GM03348 (cell line): Measurements from ENCODE around the gene GSN.

Source experiments
- DNase-seq: peaks from one replicate; pipeline ENCODE4 v3.0.0; 2012; ENCODE audit warnings: low spot score

The GSN gene

DNA sequence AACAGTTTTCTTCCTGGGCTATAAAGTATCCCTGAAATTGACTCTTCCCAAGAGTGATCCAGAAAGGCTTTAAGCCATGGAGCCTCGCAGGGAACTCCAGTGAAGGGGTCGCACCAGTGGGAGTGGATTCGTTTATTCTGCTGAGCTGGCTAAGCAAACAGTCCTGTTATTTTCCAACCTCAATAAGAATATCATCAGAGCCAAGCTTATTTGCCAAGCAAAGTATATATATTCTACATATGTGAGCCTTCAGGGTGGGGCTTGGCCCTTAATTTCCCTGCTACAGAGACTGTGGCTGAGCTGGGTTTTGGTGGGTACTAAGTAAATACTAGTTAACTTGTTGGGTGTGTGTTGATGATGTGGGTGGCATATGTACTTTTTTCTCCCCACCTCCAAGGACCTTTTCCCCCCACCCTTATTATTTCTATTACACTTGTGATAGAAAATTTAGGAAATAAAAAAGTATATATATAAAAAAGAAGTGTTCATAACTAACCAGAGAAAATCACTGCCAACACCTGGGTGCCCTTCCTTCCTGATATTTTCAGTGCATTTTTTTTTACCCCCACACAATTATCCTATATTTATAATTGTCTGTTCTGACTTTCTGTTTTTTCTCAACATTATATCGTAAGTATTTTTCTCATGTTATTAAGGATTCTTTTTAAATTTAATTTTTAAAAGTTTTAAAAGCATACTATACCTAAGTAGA is 5.3 kb downstream of the GSN start:
- DNase-seq = no peak

DNA sequence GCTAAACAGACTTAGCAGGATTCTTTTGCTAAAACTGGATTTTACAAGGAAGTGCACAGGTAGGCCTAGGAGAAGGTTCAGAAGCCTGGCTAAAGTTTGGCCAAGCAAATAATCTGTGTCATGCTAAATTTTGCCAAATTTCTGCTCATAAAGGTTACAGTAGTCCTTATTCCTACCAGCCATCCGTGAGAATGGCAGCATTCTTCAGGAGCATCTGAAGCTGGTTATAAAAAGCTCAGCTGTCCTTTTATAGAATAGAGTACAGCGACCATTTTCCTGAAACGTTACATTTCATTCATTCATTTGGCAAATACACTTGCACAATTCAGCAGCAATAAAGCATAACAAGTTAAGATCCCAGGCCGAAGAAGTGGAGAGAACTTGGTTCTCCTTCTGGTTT is 6.9 kb downstream of the GSN start:
- DNase-seq = no peak

DNA sequence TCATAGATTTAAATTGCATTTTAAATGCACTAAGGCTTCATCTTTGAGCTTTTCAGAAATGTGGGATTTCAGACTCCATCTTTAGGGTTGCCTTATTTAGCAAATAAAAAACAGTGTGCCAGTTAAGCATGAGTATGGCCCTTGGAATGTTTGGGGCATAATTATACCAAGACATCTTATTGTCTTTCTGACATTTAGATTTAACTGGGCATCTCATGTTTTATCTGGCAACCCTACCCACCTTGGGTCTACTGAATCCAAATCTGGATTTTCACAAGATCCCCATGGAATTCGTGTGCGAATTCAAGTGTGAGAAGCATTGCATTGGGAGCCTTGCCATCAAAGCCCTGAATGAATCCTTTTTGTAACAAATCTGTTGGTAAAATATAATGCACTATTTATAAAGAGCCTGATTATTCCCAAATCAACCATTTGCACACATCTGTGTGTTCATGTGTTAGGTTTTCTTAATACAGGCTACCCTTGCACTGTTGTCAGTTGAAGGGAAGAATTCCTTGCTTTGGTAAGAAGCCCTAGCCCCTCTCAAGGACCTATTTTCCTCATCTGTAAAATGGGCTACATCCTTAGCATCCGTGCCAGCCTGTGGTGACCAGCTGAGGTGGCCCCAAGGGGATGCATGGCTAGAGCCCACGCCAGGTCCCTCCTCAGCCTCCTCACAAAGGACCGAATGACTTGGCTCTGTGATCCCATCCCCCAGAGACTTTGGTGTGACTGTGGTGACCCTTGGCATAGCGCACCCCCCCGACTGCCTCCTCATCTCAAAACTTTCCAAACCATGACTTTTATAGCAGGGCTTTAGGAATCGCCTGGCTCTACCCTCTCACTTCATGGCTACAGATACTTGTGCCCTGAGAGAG is 8.1 kb downstream of the GSN start:
- DNase-seq = no peak

DNA sequence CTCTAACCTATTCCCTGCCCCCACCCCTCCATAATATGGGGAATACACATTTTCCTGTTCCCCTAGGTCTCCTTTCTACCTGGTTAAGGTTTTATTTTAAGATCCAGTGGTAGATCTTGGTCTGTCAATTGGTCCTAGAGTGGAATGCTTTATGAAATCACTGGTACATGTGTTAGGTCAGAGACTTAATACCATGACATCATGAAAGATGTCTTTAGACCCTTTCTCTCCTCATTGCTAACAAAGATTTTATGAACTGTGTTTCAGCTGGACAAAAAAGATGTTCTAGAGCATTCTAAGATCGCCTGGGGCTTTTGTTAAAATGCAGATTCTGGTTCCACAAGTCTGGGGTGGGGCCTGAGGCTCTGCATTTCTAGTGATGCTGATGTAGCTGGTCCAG is 9.1 kb downstream of the GSN start:
- no peak for DNase-seq

DNA sequence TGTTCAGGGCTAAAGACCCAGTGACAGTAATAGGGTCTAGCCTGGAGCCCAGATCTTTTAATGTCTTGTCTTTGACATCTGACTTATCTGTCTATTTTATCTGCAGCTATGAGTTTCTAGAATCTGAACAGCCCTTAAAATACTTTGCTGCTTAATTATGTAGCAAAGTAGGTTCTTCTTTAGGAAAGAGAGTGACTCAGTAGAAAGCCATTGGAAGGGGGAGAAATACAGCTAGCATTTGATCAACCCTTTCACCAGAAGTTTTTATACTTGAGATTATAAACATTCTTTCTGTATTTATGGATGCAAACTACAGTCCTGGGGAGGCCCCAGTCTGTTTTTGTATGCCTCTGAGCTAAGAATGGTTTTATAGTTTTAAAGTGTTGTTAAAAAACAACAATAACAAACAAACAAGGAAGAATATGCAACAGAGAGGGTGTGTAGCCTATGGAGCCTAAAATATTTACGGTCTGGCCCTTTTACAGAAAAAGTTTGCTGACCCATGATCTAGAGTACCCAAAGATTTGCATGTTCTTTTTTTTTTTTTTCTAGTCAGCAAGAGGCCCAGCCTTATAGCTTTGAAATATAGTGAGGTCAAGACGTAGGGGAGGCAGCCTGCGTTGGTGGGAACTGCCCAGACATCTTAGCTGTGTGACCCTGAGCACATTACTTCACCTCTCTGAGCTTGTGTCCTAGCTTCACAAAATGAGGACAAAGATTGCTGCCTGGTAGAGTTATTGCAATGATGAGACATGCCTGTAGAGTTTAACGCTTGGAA is 9.7 kb downstream of the GSN start:
- peak; percentile 29 for DNase-seq

DNA sequence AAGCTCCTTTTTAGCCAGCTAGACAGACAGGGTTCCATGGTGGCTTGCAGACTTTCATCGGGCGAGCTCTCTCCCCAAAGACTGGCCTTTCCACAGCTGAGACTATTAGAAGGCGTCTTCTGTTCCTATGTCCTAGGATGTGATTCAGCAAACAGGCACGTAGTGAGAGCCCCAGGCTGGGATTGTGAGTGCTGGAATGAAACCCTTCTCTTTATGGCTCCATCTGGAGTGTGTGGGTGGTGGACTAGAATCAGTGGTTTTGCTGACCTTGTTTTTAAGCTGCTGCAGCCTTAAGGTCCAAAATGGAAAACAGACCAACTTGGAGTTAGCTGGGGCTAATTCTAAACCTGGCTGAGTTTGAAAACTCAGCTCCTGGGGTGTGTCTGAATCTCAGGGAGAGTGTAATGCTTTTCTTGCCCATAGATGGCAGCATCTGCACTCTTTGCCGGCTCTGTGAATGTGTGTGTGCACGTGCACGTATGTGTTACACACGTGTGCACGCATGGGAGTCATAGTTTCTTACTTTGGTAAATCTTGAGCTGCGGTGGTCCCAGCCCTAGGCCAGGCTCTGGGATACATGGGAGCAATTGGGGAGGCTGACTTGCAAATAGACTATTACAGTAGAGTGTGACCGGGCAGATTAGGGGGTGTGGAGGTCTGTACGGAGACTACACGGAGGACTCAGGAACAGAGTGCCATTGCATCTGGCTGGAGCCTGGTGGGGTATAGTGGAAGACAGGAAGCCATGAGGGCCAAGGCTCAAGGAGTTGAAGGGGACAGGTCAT is 10.7 kb downstream of the GSN start:
- peak; percentile 84 for DNase-seq

DNA sequence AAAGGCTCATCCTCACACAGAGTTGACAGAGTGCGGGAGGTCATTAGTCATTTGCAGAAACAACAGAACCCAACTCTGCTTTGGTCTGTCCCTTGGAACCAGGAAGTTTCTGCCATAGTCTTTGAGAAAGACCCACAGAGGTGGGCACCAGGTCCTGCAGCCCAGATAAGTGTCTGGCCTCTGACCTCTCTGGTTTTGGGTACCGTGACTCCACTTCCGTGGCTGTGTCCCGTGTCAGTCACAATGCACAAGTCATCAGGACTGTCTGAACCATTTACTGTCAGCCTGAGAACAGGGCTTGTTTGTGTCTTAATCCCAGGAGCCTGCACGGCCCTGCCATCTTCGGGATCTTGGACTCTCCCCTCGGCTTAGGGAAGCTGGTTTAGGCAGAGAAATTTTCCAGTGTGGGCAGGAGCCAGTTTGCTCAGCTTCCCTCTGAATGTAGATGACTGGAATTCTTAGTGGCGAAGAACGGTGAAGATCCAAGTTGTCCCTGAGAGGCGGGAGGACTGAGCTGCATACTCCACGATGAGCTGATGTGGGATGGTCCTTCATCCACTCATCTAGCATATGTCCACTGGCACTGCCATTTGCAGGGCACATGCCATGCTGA is 11.9 kb downstream of the GSN start:
- DNase-seq = no peak

DNA sequence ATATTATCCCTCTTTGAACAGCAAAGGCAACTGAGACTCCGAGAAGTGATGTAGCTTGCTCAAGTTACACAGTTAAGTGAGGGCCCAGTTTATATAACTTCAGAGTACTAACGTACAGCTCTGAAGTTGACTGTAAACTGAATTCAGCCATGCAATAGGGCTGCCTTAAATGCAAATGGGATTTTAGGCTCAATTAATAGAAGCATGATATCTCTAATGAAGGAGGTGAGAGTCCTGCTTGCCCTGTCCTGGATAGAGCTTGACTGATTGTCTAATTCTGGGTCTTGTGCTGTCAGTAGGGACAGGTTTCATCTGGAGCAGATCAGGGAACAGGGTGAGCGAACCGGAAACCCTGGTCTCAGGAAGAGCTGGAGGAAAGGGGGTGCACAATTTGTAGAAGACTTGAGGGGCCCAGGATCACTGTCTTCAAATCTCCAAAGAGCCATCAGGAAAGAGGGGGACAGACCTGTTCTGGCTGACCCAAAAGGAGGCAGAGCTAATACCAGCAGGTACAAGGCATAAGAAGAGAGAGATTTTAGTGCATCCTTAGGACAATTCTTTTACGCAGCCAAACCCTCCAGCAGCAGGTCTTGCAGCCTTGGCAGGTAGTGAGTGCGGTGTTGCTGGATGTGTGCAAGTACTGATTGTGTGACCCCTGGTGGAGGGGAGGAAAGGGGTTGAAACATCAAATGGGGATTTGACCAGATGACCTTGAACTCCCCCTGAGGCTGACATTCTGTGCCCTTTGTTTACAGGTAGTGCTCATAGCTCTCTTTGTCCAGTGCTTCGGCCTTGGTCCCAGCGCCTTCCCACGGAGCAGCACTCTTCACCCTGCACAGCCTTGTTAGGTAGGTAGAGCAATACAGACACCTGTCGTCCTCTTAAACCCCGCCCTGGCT is 13.0 kb downstream of the GSN start:
- DNase-seq = no peak

DNA sequence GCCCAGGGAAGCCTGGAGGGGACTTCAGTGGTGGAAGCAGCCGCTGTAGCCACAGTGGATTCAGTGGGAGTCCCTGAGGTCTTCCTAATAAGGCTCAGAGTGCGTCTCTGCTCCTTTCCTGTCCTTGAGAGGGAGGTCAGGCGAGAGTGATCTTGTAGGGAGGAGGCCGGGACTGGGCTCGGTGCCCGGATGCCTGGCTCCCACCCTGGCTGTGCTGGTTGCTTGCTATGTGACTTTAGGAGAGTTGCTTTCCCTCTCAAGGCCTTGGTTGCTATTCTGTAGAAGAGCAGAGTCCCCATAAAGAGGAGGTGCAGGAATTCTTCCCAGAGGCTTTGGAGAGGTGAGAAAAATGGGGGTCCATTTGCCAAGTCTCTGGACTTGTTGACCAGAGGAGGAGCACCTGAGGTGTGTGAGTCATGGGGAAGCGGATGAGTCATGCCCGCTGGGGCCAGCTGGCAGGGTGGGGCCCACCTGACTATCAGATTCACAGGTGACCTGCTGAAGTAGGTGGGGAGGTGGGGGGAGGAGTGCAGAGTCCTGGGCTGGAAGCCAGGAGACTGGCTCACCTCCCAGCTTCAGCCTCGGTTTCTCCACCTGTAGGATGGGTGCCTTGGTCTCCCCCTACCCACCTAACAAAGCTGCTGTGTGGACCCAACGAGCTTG is 13.8 kb downstream of the GSN start:
- DNase-seq = peak; percentile 34

DNA sequence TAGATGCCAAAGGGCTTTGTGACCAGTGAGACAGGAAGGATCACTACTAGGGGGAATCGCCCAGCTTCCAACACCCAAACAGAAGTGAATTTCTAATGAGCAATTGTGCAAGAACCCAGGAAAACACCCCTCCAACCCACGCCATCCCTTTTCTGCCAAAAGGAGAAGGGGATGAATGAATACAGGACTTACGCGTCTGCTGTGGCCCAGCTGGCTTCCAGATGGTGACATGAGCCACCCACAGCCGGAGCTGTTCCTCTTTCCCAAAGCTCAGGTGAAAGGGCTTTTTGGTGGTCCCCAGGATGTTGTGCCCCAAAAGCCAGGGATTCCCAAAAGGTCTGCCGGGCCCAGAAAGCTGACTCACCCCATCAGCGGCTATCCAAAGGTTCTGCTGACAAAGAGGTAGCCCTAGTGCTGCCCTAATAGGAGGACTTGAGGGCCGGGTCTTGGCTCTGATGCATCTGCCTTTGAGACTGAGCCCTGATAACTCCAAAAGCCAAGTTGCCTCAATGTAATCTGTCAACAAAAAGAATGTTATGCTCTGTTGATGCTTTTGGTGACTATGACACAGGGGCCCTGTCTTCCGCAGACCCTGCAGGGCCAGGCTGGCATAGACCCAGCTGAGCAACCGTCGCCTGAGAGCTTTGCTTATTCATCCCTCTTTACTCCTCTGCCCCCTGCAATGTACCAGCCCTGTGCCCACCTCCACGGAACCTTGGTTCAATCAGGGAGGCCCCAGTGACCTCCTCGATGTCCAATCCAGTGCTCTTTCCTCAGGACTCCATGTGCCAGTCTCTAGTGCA is 14.5 kb downstream of the GSN start:
- peak; percentile 83 for DNase-seq

DNA sequence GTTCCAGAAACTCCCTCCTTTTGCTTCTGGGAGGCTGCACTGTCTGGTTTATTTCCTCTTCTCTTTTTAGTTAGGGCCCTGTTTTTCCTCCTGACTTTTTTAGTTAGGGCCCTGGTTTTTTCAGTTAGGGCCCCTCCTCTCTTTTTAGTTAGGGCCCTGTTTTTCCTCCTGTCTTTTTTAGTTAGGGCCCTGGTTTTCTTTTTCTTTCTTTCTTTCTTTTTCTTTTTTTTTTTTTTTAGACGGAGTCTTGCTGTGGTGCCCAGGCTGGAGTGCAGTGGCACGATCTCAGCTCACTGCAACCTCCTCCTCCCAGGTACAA is 15.1 kb downstream of the GSN start:
- no peak for DNase-seq

DNA sequence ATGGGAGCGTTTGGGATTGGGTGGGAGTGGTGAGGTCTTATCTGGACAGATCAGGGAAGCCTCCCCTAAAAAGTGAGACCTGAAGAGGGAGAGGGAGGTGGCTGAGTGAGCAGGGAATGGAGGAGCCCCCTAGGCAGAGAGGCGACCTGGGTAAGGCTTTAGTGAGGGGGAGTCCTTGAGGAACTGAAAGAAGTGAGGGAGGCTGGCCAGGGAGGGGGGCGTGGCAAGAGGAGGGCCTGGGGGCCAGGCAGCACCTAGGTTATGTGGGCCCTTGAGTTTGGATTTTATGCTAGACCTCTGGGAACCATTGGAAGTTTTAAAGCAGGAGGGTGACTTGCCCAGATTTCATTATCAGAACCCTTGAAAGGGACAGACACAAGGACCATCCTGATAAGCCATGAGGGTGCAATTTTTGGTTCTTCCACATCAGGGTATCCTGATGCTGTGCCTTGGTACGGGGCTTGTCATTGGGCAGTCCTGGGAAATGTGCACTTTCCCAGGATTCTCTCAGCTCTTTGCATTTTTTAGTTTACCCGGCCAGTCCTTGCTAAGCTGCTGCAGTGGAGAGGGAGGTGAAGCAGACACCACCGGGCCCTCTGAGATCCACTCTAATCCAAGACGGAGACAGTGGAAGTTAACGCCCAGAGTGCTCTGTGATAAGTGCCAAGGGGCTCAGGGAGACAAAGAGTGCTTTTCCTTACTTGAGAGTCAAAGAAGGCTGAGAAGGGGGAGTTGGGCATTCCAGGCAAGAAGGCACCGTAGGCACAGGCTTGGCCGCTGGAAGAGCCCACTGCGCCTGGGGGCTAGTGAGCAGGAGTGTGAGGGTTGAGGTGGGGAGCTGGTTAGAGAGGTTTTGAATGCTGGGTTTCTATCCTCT is 16.1 kb downstream of the GSN start:
- no peak for DNase-seq

DNA sequence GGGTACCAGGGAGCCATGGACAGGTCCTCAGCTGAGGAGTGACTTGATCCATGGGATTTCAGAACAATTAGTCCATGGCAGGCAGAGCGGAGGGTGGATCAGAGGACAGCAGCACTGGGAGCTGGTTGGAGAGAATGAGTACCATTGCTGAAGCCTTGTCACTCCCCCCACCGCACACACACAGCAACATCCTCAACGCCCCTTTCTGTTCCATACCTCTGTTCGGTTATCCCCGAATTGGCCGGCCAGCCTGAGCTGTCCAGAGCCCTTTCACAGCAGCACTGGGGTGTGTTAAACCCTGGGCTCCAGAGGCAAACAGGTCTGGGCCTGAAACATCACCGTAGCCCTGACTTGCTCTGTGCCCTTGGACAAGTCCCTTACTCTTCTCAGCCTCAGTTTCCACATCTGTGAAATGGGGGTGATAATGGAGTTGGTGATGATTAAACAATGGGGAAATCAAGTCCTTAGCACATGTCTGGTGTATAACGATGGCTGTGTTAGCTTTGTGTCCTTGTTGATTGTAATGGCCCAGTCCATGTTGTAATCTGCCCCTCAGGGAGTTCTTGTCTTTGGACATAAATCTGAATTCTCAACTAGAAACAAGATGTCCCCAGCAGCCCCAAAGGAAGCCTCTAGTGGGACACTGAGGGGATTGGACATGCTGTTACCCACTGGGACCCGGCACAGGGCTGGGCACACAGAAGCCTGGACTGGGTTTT is 16.9 kb downstream of the GSN start:
- no peak for DNase-seq

DNA sequence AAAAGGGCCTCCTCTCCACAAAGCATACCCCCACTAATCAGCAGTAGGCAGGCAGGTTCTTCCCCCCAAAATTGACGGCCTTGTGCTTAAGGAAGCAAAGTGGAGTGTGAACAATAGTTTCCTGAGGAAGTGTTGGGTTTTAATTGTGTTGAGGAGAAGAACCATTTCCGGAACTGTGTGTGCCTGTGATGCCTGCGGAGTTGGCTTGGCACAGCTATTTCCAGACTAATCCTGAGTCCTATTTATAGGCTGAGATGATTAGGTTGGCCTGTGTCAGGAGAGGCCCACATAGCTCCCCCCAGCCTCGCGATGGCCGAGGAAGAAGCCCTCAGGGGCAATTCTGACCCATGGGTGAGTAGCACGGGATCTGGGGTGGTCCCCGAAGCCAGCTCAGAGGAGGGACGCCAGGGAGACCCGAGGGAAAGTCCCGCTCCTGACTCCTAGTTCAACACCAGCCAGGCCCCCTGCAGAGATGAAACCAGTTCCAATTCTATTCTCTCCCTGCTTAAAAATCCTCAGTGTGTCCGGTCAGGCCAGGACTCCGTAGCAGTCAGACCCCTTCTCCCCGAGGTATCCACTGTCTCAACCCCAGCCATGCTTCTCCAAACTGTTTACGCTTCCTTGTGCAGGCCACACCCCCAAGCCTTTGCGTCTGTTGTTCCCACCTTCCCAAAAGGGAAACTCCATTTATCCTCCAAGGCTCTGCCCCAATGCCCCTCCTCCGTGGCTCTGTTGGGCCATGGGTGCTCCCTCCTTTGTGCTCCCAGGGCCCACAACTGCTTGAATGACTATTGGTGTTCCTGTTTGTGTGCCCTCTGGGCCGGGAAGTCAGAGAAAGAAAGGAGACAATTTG is 18.1 kb downstream of the GSN start:
- peak; percentile 48 for DNase-seq

DNA sequence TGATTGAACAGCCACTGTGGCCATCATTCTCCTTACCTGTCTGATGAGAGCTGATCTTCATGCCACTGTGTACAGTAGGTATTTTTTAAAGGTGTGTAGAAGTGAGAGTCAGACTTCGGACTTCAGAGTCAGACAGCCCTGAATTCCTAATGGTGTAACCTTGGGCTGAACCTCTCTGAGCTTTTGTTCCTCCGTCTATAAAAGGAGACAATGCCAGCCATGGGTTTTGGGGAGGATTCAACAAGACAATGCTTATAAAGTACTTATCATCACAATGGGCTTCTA is 18.7 kb downstream of the GSN start:
- no peak for DNase-seq

DNA sequence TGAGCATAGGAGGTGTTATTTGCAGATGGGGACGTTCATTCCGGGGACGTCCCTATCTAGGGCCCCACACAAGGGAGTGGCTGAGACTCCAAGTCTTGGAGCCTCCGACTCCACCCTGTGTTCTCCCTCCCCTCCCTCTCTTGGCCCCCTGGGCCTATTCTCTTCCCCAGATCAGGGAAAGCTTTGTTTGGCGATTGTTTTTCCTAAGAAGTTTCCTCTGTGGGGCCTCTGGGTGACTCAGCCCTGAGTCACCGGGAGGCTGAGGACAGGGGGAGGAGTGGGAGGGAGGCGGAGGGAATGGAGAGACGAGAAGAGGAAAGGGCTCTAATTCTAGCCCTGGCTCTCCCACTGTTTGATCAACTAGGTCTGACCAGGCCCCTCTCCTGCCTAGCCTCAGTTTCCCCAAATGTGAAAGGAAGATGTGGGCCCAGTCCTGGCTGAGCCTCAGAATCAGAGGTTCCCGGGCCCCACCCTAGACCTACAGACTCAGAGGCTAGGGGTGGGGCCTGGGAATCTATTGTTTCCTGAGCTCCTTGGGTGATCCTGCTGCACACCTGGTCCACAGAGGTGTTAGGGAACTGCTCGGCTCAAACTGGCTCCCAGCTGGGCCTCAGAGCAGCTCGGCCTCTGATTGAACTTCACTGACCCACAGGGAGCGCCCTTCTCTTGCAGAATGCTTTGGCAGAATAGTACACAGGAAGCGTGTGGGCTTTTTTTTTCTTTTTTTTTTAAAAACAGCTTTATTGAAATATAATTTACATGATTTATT is 19.2 kb downstream of the GSN start:
- DNase-seq = peak; percentile 92
